WERI-Rb-1 (cell line): Measurements from ENCODE around the gene ASPHD1.
"Not testable (repeated sequence)": the region's sequence is repeated elsewhere in the genome, so short reads cannot be mapped to it uniquely, and the experiment has no call there.

ENCODE experiments used
- DNase-seq: peaks from one replicate; pipeline ENCODE4 v3.0.0-alpha.2; 2020
- H3K27ac ChIP-seq: fragments of 250-450 bp; sonication (Bioruptor Pico); 2 replicates; pipeline ENCODE4 v1.5.1; 2020; ENCODE audit warnings: mild to moderate bottlenecking, moderate library complexity
- H3K27me3 ChIP-seq: fragments of 250-450 bp; sonication (Bioruptor Pico); 2 replicates; pipeline ENCODE4 v1.5.1; 2021; ENCODE audit warnings: mild to moderate bottlenecking, low read depth, moderate library complexity; ENCODE audit not compliant: insufficient read depth, severe bottlenecking
- H3K36me3 ChIP-seq: fragments of 250-450 bp; sonication (Bioruptor Pico); 2 replicates; pipeline ENCODE4 v1.5.1; 2020; ENCODE audit warnings: mild to moderate bottlenecking, moderate library complexity
- H3K4me3 ChIP-seq: 2 replicates; pipeline ENCODE4 v1.5.1; 2011; ENCODE audit warnings: low read depth, mild to moderate bottlenecking, control low read depth, low read length
- H3K9me3 ChIP-seq: fragments of 250-450 bp; sonication (Bioruptor Pico); 2 replicates; pipeline ENCODE4 v1.5.1; 2021; ENCODE audit warnings: mild to moderate bottlenecking, moderate library complexity; ENCODE audit not compliant: severe bottlenecking
- CTCF ChIP-seq: IDR thresholded peaks from 2 replicates; pipeline ENCODE4 v1.5.1; 2011; ENCODE audit warnings: low read depth, mild to moderate bottlenecking, control low read depth, inconsistent platforms, low read length

The ASPHD1 gene

DNA sequence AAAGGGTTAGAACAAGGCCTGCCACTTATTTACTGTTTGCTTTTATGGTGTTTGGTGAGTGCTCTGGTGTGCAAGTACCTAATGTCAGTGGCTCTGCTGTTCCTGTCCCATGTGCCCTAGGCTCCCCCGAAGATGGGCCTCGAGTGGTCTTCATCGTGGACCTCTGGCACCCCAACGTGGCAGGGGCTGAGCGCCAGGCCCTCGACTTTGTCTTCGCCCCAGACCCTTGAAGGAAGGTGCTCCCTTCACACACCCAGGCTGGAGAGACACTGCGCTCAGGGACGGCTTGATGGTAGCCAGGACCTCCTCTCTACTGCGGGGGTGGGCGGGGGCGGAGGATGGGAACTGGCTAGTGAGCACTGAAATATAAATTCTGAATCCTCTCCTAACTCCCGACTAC is 5.4 kb downstream of the ASPHD1 start:
- Histone ChIP-seq H3K9me3 (no peaks in the 10 kb centered on the region), H3K4me3 (no peak overlapping the region), H3K36me3 (peaks cover 18% of the 10 kb centered on the region), H3K27ac (no peak overlapping the region), H3K27me3 (no peaks in the 10 kb centered on the region)
- TF ChIP-seq CTCF, result no peak
- DNase-seq, result no peak

DNA sequence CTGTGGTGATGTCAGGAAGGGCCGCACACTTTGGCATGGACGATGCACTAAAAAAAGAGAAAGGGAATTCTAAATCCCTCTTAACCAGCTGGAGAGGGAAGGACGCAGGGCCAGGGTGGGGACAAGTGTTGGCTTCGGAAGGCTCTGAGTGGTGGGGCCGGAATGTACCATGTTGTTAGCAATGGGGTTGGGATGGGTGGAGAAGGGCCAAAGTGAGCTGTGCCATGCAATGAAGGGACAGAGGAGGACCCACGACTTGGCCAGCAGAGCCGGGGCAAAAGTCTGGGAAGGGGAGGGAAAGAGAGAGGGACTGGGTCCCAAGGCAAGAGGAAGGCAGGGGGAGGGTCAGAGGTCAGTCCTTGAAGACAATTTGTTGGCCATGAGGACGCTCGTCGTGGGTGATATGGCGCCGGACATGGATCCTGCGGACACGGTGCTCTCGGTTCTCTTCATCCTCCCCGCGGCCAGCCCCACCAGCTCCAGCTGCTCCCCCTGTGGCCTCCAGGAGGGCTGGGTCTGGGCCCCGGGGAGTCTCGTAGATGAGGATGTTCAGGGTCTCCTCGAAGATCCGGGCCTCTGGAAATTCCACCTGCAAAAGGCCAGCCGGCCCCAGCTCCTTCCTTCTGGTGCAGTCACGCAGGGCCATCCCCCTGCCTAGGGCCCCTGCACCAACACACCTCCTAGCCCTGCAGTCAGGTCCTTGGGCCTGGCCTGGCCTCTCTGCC is 6.4 kb downstream of the ASPHD1 start:
- no peak overlapping the region for H3K4me3 ChIP-seq

GRCh38 chr16:29907973-29908372 is 7.7 kb downstream of the ASPHD1 start:
- TF ChIP-seq CTCF, result no peak
- Histone ChIP-seq H3K27me3 (no peaks in the 10 kb centered on the region), H3K9me3 (no peaks in the 10 kb centered on the region), H3K36me3 (peaks cover 18% of the 10 kb centered on the region), H3K27ac (no peak overlapping the region), H3K4me3 (no peak overlapping the region)
- DNase-seq, result no peak

More for the DNA sequence above, 6.4 kb downstream of the ASPHD1 start:
- DNase-seq, result no peak
- Histone ChIP-seq H3K9me3 (no peaks in the 10 kb centered on the region), H3K27ac (no peak overlapping the region), H3K27me3 (no peaks in the 10 kb centered on the region), H3K36me3 (peaks cover 18% of the 10 kb centered on the region)
- TF ChIP-seq CTCF, result no peak

GRCh38 chr16:29908719-29909220 is 8.5 kb downstream of the ASPHD1 start:
- Histone ChIP-seq H3K27ac (no peak overlapping the region), H3K9me3 (no peaks in the 10 kb centered on the region), H3K36me3 (peaks cover 12% of the 10 kb centered on the region), H3K27me3 (no peaks in the 10 kb centered on the region), H3K4me3 (no peak overlapping the region)
- no peak for TF ChIP-seq CTCF
- no peak for DNase-seq

DNA sequence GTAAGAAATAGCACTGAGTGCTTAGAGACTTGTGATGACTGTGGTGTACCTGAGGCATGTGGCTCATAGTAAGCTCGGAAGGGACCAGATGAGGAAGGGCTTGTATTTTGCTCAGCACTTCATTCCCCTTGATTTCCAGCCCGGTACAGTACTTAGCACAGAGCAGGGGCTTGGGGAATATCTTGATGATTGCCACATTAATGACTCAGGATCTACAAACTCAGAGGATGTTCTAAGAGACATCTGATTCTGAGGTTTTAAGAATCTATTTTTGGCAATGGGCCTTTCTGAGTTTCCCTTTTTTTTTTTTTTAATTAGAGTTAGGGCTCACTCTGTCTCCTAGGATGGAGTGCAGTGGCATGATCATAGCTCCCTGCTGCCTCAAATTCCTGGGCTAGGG is 9.1 kb downstream of the ASPHD1 start:
- no peak for DNase-seq
- no peak overlapping the region for H3K27ac ChIP-seq
- no peak for TF ChIP-seq CTCF
- peaks cover 12% of the 10 kb centered on the region for H3K36me3 ChIP-seq
- no peaks in the 10 kb centered on the region for H3K27me3 ChIP-seq
- H3K9me3 ChIP-seq, result no peaks in the 10 kb centered on the region
- H3K4me3 ChIP-seq, result no peak overlapping the region

- H3K4me3 ChIP-seq, H3K36me3 ChIP-seq, H3K27ac ChIP-seq: not testable (repeated sequence)
Measured at GRCh38 chr16:29909851-29910250, 9.6 kb downstream of the ASPHD1 start.

More at GRCh38 chr16:29909851-29910250, 9.6 kb downstream of the ASPHD1 start:
- not testable (repeated sequence) for DNase-seq, H3K9me3 ChIP-seq, H3K27me3 ChIP-seq
